Bronchial epithelial cell (primary cell): ENCODE results near the gene ASAP2. TPM values are rescaled to one million over a fixed set of nuclear protein-coding genes. Genes with fewer than 3 reads are reported as not detected.

ENCODE experiments used
- DNase-seq: peaks from one replicate; pipeline ENCODE4 v3.0.0-alpha.2; 2010; ENCODE audit warnings: low read depth
- FAIRE-seq: peaks from 2 replicates; lab custom pipeline; 2011; peaks lifted over from hg19 to GRCh38; lab: Jason Lieb, UNC
- H3K27me3 ChIP-seq: 2 replicates; pipeline ENCODE4 v1.5.1; 2011; ENCODE audit warnings: low read length; ENCODE audit not compliant: control insufficient read depth, insufficient read depth
- H3K36me3 ChIP-seq: 2 replicates; pipeline ENCODE4 v1.5.1; 2011; ENCODE audit warnings: low read length; ENCODE audit not compliant: control insufficient read depth, insufficient read depth
- H3K4me3 ChIP-seq: 2 replicates; pipeline ENCODE4 v1.5.1; 2011; ENCODE audit warnings: mild to moderate bottlenecking, low read depth, low read length, control low read depth
- total RNA-seq: library from RNA; depleted of rRNA; stranded (reverse); fragments of >200 nt; gene quantifications from 2 replicates; pipeline ENCODE4 v1.2.1, GENCODE V29; 2014
- TF ChIP-seq, protein P1 (sequence below): IDR thresholded peaks from 2 replicates; pipeline ENCODE4 v1.5.1; 2011; ENCODE audit warnings: mild to moderate bottlenecking, moderate library complexity, low read length, control low read depth, inconsistent platforms; ENCODE audit not compliant: insufficient read depth, severe bottlenecking

Gene ASAP2
- total RNA-seq, 1 donor from 2014 or later: 25.5 TPM

DNA sequence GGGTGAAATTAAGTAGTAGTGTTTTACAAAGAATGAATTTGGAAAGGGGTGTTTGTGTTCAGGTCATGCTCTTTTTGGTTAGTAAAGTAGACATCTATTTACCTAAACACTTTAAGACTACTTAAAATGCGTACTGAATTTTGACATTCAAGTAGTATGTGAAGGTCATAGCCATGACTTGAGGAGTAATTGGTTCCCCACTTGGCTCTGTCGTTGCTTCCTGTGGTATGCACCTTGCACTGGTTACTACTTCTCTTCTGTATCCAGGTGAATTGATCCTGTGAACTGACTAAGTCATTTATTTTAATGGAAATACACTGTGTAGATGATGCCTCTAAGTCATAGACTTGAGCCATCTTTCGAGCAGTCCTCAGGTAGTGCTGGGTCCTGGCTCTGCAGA is 118.8 kb downstream of the ASAP2 start:
- H3K36me3 ChIP-seq: peaks cover 19% of the 10 kb centered on the region
- TF ChIP-seq, protein P1, sequence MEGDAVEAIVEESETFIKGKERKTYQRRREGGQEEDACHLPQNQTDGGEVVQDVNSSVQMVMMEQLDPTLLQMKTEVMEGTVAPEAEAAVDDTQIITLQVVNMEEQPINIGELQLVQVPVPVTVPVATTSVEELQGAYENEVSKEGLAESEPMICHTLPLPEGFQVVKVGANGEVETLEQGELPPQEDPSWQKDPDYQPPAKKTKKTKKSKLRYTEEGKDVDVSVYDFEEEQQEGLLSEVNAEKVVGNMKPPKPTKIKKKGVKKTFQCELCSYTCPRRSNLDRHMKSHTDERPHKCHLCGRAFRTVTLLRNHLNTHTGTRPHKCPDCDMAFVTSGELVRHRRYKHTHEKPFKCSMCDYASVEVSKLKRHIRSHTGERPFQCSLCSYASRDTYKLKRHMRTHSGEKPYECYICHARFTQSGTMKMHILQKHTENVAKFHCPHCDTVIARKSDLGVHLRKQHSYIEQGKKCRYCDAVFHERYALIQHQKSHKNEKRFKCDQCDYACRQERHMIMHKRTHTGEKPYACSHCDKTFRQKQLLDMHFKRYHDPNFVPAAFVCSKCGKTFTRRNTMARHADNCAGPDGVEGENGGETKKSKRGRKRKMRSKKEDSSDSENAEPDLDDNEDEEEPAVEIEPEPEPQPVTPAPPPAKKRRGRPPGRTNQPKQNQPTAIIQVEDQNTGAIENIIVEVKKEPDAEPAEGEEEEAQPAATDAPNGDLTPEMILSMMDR: no peak
- FAIRE-seq: no peak

DNA sequence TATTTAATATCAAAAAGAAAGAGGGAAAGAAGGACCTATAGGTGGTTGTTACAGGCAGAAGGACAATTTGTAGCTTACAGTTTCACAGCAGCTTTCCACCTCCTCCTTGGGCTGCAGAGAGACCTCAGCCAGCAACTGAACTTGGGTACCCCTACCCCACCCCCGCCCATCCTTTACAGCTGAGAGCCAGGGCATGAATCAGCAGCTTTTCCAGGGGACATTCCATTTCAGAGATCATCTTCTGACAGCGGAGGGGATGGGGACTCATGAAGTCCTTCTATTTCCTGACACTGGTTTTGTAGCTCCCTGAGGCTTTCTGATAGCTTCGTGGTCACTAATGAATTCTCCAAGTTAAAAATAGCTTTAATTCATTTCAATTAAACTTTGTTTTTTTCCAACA is 120.4 kb downstream of the ASAP2 start:
- no peak for DNase-seq
- no peak overlapping the region for H3K4me3 ChIP-seq
- peaks cover 16% of the 10 kb centered on the region for H3K36me3 ChIP-seq
- no peak for FAIRE-seq
- H3K27me3 ChIP-seq: no peaks in the 10 kb centered on the region
- TF ChIP-seq, protein P1: no peak

More for the DNA sequence above, 118.8 kb downstream of the ASAP2 start:
- no peak for DNase-seq
- Histone ChIP-seq H3K27me3 (no peaks in the 10 kb centered on the region), H3K4me3 (no peak overlapping the region)

DNA sequence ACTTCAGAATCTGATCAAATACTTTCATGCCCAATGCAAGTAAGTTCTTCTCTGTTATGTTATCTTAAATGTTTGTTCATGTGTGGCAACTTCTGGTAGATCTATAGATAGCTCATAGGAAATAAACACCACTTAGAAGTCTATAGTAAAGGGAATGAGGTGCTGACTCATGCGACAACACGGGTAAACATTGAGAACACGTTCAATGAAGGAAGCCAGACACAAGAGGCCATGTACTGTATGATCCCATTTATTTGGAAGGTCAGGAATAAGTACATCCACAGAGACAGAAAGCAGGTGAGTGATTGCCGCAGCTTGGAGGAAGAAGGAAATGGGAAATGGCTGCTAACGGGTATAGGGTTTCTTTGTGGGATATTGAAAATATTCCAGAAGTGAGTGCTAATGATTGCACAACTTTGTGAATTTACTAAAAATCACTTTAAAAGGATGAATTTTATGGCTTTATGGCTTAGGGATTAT is 121.3 kb downstream of the ASAP2 start:
- FAIRE-seq (no peak), DNase-seq (peak; percentile 76)
- Histone ChIP-seq H3K36me3 (peaks cover 12% of the 10 kb centered on the region), H3K27me3 (no peaks in the 10 kb centered on the region), H3K4me3 (no peak overlapping the region)
- TF ChIP-seq, protein P1: no peak

DNA sequence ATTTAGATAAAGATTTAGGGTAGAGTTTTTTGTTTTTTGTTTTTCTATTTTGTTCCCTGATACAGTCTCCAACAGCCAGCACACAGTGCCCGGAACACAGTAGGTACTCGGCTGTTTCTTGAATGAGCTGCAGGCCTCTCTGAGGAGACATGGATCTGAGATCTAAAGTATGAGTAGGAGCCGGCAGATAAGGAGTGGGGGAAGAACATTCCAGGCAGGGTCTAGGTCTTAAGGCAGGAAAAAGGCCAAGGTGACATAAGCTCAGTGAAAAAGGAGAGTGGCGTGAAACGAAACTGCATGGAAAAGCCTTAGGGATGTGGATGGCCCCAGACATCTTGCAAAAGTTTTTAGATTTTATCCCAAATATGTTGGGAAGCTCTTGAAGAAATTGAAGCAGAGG is 122.3 kb downstream of the ASAP2 start:
- TF ChIP-seq, protein P1: no peak
- FAIRE-seq: no peak

DNA sequence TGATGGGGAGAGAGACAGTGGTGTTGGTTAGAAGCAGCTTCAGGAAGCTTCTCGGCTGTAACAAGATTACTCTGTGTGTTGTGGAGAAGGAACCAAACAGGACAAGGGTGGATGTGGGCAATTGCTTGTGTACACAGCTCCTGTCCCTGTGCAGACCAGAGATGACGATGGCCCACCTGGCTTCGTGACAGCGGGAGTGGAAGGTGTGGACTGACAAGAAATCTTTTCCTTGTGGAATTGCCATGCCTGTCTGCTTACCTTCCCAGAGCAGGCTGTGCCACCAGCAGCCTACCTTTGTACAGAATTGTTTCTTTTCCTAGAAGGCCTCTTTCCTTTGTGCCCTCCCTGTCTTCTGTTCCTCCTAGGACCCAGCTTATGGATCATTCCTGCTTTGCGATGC is 122.9 kb downstream of the ASAP2 start:
- Histone ChIP-seq H3K36me3 (peaks cover 4% of the 10 kb centered on the region), H3K27me3 (no peaks in the 10 kb centered on the region), H3K4me3 (no peak overlapping the region)
- FAIRE-seq (no peak), DNase-seq (no peak)
- TF ChIP-seq, protein P1: no peak

More for the DNA sequence above, 122.3 kb downstream of the ASAP2 start:
- no peaks in the 10 kb centered on the region for H3K27me3 ChIP-seq
- DNase-seq: no peak
- peaks cover 5% of the 10 kb centered on the region for H3K36me3 ChIP-seq
- H3K4me3 ChIP-seq: no peak overlapping the region
